GM12872 (cell line): ENCODE data around the gene C16orf74.

ENCODE experiments used
- CTCF ChIP-seq: IDR thresholded peaks from 3 replicates; pipeline ENCODE4 v1.5.1; 2011; ENCODE audit warnings: low read depth, mild to moderate bottlenecking, low read length, moderate library complexity; ENCODE audit not compliant: insufficient read depth

C16orf74 gene

GRCh38 chr16:85794696-85795095 lies 43.8 kb upstream of the C16orf74 start:
- no peak for TF ChIP-seq CTCF

GRCh38 chr16:85793662-85794298 lies 42.9 kb upstream of the C16orf74 start:
- TF ChIP-seq CTCF = no peak

GRCh38 chr16:85789773-85790172 lies 38.9 kb upstream of the C16orf74 start:
- no peak for TF ChIP-seq CTCF

- no peak for TF ChIP-seq CTCF
These were observed 37.9 kb upstream of the C16orf74 start for GRCh38 chr16:85788819-85789218.

- TF ChIP-seq CTCF = no peak
These were observed 35.0 kb upstream of the C16orf74 start for GRCh38 chr16:85785927-85786326.

GRCh38 chr16:85784813-85785212 lies 33.9 kb upstream of the C16orf74 start:
- no peak for TF ChIP-seq CTCF

- no peak for TF ChIP-seq CTCF
These were observed 32.5 kb upstream of the C16orf74 start for GRCh38 chr16:85783441-85783840.
